Natural killer cell (primary cell): ENCODE measurements around the gene DIAPH3. TPM values are rescaled to one million over a fixed set of nuclear protein-coding genes. Genes with fewer than 3 reads are reported as not detected.

Experiments
- ATAC-seq, 3 donors: fragments of 150-1000 bp in 2 of 3; fragments of 200-7000 bp in 1 of 3; cut with Tn5 transposase; 1 replicate in 1 of 3; 2 replicates in 2 of 3; pipeline ENCODE4 v1.10.0; 2021; ENCODE audit warnings: mild to moderate bottlenecking in 2 of 3, moderate library complexity in 2 of 3
- DNase-seq, 2 donors: peaks; one replicate each; pipeline versions ENCODE4 v3.0.0 to v3.0.0-alpha.2; 2013 to 2021; ENCODE audit warnings: mixed read lengths in 1 of 2
- H3K27ac ChIP-seq: one replicate; pipeline ENCODE4 v1.5.1; 2013; ENCODE audit warnings: mild to moderate bottlenecking, low read length
- H3K27me3 ChIP-seq: one replicate; pipeline ENCODE4 v1.6.1; 2013; ENCODE audit warnings: low read length; ENCODE audit not compliant: control insufficient read depth, insufficient read depth
- H3K36me3 ChIP-seq: one replicate; pipeline ENCODE4 v1.6.1; 2013; ENCODE audit warnings: low read length; ENCODE audit not compliant: control insufficient read depth, insufficient read depth
- H3K4me1 ChIP-seq: one replicate; pipeline ENCODE4 v1.6.1; 2013; ENCODE audit warnings: low read length; ENCODE audit not compliant: control insufficient read depth, insufficient read depth
- H3K4me3 ChIP-seq: one replicate; pipeline ENCODE4 v1.5.1; 2013; ENCODE audit warnings: low read length
- H3K9me3 ChIP-seq: one replicate; pipeline ENCODE4 v1.6.1; 2013; ENCODE audit warnings: low read length; ENCODE audit not compliant: control insufficient read depth, insufficient read depth
- H3K27ac Mint-ChIP-seq, 2 donors: one replicate each; pipeline ENCODE4 v1.8.0; 2022; ENCODE audit warnings: mild to moderate bottlenecking in 2 of 2, mixed read lengths in 2 of 2, moderate library complexity in 1 of 2
- H3K27me3 Mint-ChIP-seq, 2 donors: one replicate each; pipeline ENCODE4 v1.8.0; 2022; ENCODE audit warnings: low read depth in 2 of 2, mixed read lengths in 2 of 2
- H3K36me3 Mint-ChIP-seq: one replicate; pipeline ENCODE4 v1.8.0; 2022; ENCODE audit warnings: mixed read lengths
- H3K4me1 Mint-ChIP-seq, 2 donors: one replicate each; pipeline ENCODE4 v1.8.0; 2022; ENCODE audit warnings: mixed read lengths in 2 of 2
- H3K4me3 Mint-ChIP-seq: one replicate; pipeline ENCODE4 v1.8.0; 2022; ENCODE audit warnings: mild to moderate bottlenecking, moderate library complexity, mixed read lengths
- H3K9me3 Mint-ChIP-seq, 2 donors: one replicate each; pipeline ENCODE4 v1.8.0; 2022; ENCODE audit warnings: mixed read lengths in 2 of 2
- WGBS: methylation state at CpG from one replicate; pipeline ENCODE4 v1.1.7; 2013; ENCODE audit warnings: missing lambda C conversion rate; ENCODE audit not compliant: insufficient coverage; 5-methylcytosine and 5-hydroxymethylcytosine counted together
- intact Hi-C: fragments of 100-400 bp; cut with micrococcal nuclease; formaldehyde crosslinking; loops from one replicate; pipeline ENCODE4 v1.14.2; 2022
- total RNA-seq, 4 donors: library from RNA; stranded (reverse); fragments of 120-200 nt in 1 of 4; gene quantifications; one replicate each; pipeline versions ENCODE4 v1.2.3 to v1.2.4, GENCODE V29; 2013 to 2022
- TF ChIP-seq, protein P1 (sequence below): fragments of 200-600 bp; IDR thresholded peaks from one replicate; pipeline ENCODE4 v1.8.0; 2022; ENCODE audit warnings: antibody characterized with exemption

The DIAPH3 gene
- total RNA-seq, 3 donors from 2014 or later (not counting 1 experiment from before 2014, with no cell fraction given) = 0.54 to 1.0 (median 0.98) TPM

GRCh38 chr13:59660582-59660981 lies 503.1 kb downstream of the DIAPH3 start:
- no peaks in the 10 kb centered on the region for H3K9me3 ChIP-seq
- Mint-ChIP-seq H3K27me3 (peaks cover 0 to 3% of the 10 kb centered on the region in 2 donors), H3K36me3 (no peaks in the 10 kb centered on the region), H3K4me3 (no peak overlapping the region), H3K27ac (no peak overlapping the region), H3K4me1 (no peaks in the 10 kb centered on the region), H3K9me3 (no peaks in the 10 kb centered on the region)
- WGBS = 79% methylated on average over 5 of the region's 5 CpGs
- no peaks in the 10 kb centered on the region for H3K27me3 ChIP-seq
- no peaks in the 10 kb centered on the region for H3K4me1 ChIP-seq
- no peaks in the 10 kb centered on the region for H3K36me3 ChIP-seq
- intact Hi-C loops = no loop called here
- no peak overlapping the region for H3K4me3 ChIP-seq
- TF ChIP-seq, protein P1, sequence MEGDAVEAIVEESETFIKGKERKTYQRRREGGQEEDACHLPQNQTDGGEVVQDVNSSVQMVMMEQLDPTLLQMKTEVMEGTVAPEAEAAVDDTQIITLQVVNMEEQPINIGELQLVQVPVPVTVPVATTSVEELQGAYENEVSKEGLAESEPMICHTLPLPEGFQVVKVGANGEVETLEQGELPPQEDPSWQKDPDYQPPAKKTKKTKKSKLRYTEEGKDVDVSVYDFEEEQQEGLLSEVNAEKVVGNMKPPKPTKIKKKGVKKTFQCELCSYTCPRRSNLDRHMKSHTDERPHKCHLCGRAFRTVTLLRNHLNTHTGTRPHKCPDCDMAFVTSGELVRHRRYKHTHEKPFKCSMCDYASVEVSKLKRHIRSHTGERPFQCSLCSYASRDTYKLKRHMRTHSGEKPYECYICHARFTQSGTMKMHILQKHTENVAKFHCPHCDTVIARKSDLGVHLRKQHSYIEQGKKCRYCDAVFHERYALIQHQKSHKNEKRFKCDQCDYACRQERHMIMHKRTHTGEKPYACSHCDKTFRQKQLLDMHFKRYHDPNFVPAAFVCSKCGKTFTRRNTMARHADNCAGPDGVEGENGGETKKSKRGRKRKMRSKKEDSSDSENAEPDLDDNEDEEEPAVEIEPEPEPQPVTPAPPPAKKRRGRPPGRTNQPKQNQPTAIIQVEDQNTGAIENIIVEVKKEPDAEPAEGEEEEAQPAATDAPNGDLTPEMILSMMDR = no peak
- DNase-seq (no peak), ATAC-seq (no peak)
- no peak overlapping the region for H3K27ac ChIP-seq

DNA sequence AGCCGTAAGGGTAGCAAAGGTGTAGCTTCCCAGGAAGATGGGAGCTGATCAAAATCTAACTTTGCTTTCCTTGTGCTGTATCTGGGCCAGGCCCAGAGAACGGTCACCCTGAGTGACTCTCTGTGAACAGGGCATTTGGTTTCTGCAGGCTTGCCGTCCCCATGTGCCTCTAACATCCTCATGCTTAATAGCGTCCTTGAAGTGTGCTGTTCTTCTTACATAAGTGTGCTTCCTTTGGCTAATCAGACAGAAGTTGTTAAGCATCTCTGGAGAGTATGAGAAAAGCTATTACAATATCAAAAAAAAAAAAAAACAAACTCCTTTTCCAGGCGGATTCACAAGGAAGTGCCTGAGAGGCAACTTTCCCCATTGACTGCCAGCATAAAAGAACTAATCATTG lies 503.7 kb downstream of the DIAPH3 start:
- intact Hi-C loops = no loop called here
- Mint-ChIP-seq H3K27me3 (peaks cover 0 to 5% of the 10 kb centered on the region in 2 donors), H3K27ac (no peak overlapping the region)

DNA sequence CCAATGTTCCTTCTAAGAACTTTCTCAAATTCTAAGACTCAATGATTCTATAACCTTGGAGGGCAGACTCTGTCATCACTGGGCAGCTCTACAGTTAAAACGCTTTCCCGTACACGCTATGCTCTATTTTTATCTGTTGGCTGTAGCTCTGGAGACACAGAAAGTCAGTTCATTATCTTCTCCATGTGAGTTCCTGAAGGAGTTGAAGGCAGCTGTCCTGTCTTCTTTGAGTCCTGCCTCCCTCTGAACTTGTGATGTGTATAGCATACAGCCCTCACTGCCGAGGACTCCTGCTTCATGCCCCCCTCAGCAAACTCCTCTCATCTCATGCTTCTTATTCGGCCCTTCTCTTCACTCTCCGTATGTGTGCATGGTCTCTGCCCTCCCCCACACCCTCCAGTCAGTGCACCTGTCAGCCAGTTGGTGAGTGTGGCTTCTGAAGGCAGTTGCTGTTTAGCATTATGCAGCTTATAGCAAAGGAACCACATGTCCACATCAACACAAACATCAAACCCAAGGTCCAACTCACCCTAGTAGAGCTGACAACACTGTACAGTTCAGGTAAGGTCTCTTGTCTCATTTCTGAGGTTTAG lies 504.9 kb downstream of the DIAPH3 start:
- Mint-ChIP-seq H3K27me3 (peaks cover 0 to 10% of the 10 kb centered on the region in 2 donors), H3K4me1 (no peaks in the 10 kb centered on the region), H3K4me3 (no peak overlapping the region), H3K9me3 (no peaks in the 10 kb centered on the region), H3K36me3 (no peaks in the 10 kb centered on the region), H3K27ac (no peak overlapping the region)
- ATAC-seq = no peak
- DNase-seq = no peak
- Histone ChIP-seq H3K36me3 (no peaks in the 10 kb centered on the region), H3K27ac (no peak overlapping the region), H3K27me3 (no peaks in the 10 kb centered on the region), H3K4me3 (no peak overlapping the region), H3K9me3 (no peaks in the 10 kb centered on the region), H3K4me1 (no peaks in the 10 kb centered on the region)
- WGBS = 90% methylated on average over 6 of the region's 6 CpGs
- TF ChIP-seq, protein P1 = no peak
- intact Hi-C loops = no loop called here

More for the DNA sequence above, 503.7 kb downstream of the DIAPH3 start:
- no peaks in the 10 kb centered on the region for H3K9me3 Mint-ChIP-seq
- TF ChIP-seq, protein P1 = no peak
- Histone ChIP-seq H3K4me1 (no peaks in the 10 kb centered on the region), H3K27ac (no peak overlapping the region), H3K36me3 (no peaks in the 10 kb centered on the region), H3K9me3 (no peaks in the 10 kb centered on the region), H3K4me3 (no peak overlapping the region), H3K27me3 (no peaks in the 10 kb centered on the region)
- 96% methylated on average over 4 of the region's 5 CpGs for WGBS
- DNase-seq = no peak
- no peaks in the 10 kb centered on the region for H3K4me1 Mint-ChIP-seq
- ATAC-seq = no peak
- H3K36me3 Mint-ChIP-seq = no peaks in the 10 kb centered on the region
- no peak overlapping the region for H3K4me3 Mint-ChIP-seq
